SH-SY5Y (cell line): Measurements from ENCODE around the gene HOXB5.

ENCODE experiments used
- GATA2 ChIP-seq: IDR thresholded peaks from 2 replicates; pipeline ENCODE4 v1.6.1; 2011; ENCODE audit warnings: mild to moderate bottlenecking, low read depth, low read length
- GATA3 ChIP-seq: IDR thresholded peaks from 2 replicates; pipeline ENCODE4 v1.6.1; 2011; ENCODE audit warnings: low read depth, mild to moderate bottlenecking, low read length, moderate library complexity

HOXB5 gene

DNA sequence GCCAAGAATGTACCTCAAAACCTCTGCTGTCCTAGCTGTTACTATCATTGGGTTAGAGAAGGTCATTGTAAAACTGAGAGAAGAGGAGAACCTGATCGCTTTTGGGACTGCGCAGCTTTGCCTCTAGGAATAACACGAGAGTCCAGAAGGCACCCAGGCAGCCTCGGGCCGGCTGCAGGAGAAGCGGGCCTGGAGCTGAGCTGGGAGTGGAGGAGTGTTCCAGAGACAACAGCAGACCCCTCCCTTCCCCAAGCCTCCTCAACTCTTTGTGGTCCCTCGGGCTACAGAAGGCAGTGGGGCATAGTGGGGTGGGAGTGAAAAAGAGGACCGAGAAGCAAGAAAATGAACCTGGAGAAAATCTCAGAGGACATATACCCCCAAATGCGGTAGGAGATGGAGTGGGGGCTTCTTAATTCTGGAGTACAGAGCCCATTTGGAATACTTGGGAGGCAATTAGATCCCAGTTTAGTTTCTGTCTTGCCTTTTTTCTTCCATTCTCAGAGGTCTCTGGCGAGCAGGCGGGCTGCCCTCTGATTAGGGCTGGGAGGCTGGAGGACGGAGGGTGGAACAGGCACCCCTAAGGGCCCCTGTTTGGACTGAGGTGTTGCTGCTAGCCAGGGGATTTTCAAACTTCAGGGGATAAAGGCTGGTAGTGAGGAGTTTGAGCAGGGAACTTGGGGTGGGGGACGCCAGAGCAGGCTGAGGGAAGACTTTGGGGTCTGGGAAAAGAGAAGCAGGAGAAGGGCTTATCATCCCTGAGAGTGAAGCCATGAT, 35.3 kb downstream of the HOXB5 start:
- TF ChIP-seq GATA3: no peak
- no peak for TF ChIP-seq GATA2

DNA sequence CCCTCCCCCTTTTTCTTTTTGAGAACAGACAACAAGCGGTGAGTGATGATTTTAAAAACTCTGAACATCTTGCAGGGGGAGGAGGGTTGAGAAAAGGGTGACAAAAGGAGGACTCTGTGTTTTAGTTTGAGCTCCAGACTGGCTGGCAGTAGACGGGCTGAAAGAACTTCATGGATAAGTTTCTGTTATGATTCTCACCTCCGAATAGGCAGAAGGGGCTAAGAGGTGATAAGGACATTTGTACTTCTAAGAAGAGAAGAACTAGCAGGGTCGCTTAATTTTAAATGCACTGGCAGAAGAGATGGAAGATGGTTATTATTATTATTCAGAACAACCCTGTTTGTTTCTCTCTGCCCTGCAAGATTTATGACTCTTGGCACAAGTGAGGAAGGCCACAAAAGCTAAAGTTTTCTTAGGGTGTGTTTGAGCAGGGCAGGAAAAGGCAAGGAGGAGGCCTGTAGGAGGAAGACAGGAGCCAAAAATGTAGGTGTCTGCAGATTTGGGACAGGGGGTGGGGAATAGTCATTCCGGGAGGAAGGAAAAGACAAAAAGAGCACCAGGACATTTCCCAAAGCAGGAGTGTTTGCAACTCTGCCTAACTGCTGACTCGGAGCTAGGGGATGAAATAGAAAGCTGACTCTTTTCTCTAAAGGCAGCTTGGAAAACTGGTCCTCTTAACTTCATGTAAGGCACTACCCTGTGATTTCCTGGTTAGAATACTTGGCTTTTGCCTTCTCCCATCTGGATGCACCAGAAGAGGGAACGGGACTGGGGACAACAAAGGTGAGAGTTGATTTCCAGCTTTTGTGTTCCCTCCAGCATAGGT, 36.8 kb downstream of the HOXB5 start:
- TF ChIP-seq GATA3 (no peak), GATA2 (no peak)

DNA sequence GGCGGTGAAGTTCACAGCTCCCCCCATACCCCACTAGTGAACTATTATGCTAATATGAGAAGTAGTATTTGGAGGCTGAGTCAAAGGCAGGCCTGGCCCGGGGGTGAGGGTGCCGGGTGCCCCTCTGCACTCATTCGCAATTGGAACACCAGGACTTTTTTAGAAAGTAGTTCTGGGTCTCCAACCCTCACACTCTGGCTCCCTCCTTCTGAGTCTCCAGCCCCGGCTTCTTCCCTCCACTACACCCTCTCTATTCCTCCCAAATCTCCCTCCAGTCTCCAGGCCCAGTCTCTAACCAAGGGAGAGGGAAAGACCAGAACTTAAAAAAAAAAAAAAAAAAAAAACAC, 37.4 kb downstream of the HOXB5 start:
- no peak for TF ChIP-seq GATA2
- TF ChIP-seq GATA3: no peak

DNA sequence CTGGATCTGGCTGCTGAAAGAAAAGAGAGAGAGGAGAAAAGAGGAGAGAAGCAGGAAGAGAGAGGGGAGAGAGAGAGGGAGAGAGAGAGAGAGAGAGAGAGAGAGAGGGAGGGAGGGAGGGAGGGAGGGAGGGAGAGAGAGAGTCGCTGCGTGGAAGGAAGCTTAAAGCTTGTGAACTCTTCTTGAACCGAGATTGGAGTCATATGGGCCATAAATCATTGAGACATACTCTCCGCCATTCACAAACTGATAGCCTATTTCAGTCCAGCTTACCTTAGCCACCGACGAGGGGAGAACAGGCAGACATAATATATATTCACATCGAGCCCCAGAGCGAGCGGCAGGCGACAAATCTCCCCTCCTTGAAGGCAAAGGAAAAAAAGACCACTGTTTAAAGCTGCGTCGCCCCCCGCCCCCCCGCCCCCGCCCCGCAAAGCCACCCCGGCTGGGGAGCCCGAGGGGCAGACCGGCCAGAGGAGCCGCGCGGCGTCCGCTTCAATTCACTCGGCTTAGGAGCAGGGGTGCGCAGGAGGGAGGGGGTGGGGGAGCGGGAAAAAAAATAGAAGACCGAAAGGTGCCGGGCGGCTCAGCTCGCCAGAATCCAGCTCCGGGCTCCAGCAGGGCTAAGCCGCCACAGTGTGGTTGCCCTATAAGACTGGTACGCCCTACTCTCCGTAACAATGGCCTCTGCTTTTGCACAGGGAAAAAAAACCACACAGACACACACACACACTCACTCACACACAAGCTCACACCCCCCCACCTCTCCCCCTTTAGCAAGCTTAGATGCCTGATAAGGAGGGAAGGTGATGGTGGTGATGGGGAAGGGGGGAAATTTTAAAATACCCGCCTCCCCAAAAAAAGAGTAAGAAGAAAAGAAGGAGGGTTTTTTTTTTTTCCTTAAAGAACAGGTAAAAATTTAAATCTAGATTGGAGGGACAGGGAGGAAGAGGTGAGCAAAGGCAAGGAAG, 38.0 kb downstream of the HOXB5 start:
- TF ChIP-seq GATA2 (no peak), GATA3 (no peak)

DNA sequence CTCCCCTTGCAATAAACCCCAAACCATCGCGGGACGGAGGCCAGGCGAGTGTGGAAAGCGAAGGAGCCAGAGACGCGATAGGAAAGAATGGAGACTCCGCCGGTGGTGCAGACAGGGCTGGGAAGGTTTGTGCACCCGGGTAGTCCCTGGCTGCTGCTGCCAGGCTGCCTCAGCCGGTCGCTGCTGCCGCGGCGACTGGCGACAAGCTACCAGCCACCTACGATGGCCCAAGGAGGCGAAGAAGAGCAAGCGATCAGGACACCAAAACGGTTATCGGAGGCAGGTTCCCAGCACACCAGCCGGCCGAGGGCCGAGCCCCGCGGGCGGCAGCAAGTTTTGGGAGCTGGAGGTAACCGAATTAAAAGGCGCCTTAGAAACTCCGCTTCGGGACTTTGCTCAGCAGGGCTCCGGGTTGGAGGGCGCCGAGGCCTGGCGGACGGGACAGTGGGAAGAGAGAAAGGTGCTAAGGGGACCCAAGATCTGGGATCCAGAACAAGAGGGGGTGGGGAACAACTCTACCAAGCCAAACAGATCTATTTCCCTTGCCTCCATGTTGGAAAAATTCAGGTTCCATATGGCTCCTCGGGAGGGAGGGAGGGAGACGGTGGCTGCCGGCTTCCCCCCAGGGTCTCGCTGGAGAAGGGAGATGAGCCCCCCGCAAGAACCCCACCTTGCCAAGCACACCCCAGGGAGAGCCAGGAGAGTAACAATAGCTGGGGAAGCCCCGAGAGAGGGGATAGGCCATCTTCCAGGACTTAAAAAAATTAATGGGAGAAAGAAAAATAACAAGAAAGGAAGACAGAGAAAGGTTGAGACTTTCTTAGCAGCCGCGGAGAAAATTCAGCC, 38.9 kb downstream of the HOXB5 start:
- TF ChIP-seq GATA2: no peak
- no peak for TF ChIP-seq GATA3

DNA sequence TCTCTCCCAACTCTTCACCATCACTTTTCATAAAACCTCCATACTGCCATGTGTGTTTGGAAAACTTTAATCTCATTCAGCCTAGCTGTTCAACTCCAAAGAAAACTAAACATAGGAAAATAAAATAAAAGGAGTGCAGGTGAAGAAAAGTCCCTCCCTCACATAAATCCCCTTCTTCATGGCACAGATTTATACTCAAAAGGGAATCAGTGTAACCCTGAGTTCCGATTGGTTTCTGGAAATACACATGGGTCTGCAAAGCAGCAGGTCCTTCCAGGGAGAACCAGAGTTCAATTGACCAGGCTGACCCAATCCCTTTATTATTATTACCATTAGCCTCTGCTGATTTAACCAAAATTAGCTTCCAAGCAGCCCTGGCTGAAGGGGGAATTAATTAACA, 39.8 kb downstream of the HOXB5 start:
- no peak for TF ChIP-seq GATA3
- no peak for TF ChIP-seq GATA2

DNA sequence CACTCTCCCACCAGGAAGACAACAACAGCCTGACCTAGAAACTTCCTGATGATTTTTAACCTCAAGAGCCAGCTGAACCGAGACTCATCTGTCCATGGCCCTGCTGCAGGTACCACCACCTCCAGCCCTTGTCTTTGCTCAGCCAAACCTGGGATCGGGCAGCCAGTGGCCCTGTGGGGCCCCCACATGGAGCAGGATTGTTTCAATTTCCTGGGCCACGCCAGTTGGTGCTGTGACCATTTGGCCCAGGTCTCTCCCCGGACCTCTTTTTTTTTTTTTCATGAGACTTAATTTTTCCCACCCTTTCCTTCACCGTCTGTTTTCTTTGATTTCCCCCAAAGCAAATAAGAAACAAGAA, 40.4 kb downstream of the HOXB5 start:
- TF ChIP-seq GATA2: no peak
- TF ChIP-seq GATA3: no peak

DNA sequence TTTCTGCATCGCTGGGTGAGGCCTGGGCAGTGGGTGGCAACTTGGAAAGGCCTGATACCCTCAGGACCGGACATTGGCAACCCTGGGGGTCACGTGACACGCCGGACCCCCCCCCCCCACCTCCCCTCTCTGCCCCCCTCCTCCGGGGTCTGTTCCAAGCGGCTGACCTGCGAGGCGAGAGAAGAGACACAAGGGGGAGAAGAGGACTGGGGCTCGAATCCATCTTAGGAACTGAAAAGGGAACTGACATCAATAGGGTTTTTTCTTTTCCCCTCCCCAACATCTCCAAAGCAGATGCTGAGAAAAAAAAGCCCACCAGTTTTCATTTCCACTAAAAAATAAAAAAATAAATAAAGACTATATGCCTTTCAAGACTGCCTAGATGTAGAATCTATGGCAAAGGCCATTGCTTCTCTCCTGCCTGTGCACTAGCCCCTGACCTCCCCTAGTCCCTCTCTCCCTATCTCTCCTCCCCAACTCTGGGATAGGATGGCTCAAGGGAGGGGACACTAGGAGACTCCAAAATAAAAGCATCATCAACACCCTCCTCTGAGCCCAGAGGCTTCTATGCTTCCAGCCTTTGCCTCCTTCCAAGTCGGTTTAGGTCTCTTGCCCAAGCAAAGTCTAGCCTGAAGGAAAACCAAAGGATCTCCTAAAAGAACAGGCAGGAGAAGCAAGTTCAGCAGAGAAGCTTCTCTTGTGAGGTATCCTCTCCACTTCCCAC, 41.0 kb downstream of the HOXB5 start:
- no peak for TF ChIP-seq GATA2
- TF ChIP-seq GATA3: no peak

DNA sequence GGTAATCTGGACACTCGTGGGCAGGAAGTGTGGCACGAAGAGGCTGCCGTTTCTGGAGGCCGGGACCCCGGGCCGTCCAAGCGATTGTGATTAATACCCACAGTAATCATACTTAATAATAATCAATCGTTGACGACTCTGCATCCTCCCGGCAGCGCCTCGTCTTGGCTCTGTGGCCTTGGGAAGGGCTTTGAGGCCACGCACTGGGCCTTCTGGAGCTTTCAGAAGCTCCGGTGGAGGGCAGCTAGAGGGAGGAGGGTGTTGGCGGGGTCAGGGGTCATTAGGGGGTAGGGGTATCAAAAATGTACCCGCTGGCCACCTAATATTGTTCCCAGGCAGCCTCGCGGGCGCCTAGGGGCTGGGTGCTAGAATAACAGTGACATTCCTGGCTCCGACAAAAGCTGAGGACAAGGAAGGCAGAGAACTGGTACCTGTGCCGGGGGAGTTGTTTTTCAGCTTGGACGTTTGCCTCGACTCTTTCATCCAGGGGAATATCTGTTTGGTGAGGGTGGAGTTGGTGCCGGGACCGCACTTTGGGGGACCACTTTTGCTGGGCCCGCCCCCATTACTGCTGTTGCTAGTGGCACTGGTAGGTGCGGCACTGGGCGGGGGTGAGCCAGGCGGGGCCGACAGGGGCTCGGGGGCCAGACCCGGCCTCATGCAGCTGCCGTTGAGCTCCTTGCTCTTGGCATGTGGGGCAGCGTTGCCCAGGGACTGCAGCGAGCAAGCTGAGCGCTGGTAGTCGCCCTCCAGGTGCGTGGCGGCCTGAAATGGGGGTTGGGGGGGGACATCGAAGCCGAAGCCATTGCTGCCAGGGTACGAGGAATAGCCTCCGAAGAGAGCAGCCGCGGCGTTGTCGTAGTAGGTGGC, 41.7 kb downstream of the HOXB5 start:
- no peak for TF ChIP-seq GATA2
- no peak for TF ChIP-seq GATA3

DNA sequence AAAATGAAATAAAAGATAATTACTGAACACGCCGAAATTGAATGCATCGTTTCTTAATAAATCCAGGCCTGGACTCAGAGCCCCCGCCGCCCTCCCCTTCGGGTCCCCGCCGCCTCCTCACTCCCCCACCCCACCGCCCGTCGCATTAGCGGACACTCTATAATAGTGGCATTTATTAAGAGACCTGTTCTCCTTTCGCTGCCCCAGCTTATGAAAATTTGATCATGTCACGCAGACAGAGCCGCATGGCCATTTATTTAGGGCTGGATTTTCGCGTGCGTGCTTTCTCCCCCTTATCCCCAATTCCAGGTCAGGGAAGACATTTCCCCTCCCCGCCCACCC, 42.4 kb downstream of the HOXB5 start:
- TF ChIP-seq GATA3: no peak
- TF ChIP-seq GATA2: no peak

DNA sequence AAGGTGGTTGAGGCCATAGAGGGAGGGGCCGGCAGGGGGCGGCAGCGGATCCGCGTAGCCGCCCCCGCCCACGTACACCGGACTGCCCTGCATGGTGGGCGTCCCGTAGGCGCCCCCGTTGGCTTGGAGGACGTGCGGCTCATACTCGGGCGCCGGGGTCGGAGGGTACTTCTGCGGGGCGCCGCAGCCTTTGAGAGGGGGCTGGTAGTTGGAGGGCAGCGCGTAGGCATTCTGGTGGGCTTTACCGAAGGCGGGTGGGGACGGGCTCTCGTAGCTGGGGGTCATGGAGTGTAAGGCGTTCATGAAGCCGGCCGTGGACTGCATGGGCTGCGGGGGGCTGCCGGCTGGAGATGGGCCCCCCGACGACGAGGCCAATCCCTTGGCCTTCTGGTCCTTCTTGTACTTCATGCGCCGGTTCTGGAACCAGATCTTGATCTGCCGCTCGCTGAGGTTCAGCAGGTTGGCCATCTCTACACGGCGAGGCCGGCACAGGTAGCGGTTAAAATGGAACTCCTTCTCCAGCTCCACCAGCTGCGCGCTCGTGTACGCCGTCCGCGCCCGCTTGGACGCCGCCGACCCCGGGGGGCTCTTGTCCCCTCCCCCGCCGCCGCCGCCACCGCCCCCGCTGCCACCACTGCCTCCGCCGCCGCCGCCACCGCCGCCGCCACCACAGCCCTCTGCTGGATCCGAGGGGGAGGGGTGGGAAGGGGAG, 42.9 kb downstream of the HOXB5 start:
- TF ChIP-seq GATA3 (no peak), GATA2 (no peak)
